Esophagus squamous epithelium (tissue), 4 donors: ENCODE measurements around the gene NF2.

ENCODE experiments used
- POLR2A ChIP-seq, 4 donors: fragments of 450-650 bp; IDR thresholded peaks; one replicate each; pipeline ENCODE4 v1.6.1; 2017; ENCODE audit warnings: antibody characterized with exemption in 4 of 4, mild to moderate bottlenecking in 4 of 4, moderate library complexity in 3 of 4
- TF ChIP-seq, protein P1 (sequence below), 6 experiments: fragments of 450-650 bp in 4 of 6; fragments of 200-600 bp in 2 of 6; sonication (generic) in 2 of 6; IDR thresholded peaks; one replicate each; pipeline ENCODE4 v1.5.1; 2016 to 2019; ENCODE audit warnings: antibody characterized with exemption in 6 of 6, mild to moderate bottlenecking in 4 of 6, moderate library complexity in 4 of 6

GRCh38 chr22:29704528-29705285 is 101.3 kb downstream of the NF2 start:
- TF ChIP-seq, protein P1, sequence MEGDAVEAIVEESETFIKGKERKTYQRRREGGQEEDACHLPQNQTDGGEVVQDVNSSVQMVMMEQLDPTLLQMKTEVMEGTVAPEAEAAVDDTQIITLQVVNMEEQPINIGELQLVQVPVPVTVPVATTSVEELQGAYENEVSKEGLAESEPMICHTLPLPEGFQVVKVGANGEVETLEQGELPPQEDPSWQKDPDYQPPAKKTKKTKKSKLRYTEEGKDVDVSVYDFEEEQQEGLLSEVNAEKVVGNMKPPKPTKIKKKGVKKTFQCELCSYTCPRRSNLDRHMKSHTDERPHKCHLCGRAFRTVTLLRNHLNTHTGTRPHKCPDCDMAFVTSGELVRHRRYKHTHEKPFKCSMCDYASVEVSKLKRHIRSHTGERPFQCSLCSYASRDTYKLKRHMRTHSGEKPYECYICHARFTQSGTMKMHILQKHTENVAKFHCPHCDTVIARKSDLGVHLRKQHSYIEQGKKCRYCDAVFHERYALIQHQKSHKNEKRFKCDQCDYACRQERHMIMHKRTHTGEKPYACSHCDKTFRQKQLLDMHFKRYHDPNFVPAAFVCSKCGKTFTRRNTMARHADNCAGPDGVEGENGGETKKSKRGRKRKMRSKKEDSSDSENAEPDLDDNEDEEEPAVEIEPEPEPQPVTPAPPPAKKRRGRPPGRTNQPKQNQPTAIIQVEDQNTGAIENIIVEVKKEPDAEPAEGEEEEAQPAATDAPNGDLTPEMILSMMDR (IDR thresholded peaks at IDR 0.05), result no peak
- no peak for TF ChIP-seq POLR2A (IDR thresholded peaks at IDR 0.05)
